ENCODE data around the gene RAPGEF6. TPM values are rescaled to one million over a fixed set of nuclear protein-coding genes. Genes with fewer than 3 reads are reported as not detected.
"Not testable (repeated sequence)": the region's sequence is repeated elsewhere in the genome, so short reads cannot be mapped to it uniquely, and the experiment has no call there.

RAPGEF6 gene
- total RNA-seq, 2 experiments from 2014 or later: 34.5 to 37.3 TPM

DNA sequence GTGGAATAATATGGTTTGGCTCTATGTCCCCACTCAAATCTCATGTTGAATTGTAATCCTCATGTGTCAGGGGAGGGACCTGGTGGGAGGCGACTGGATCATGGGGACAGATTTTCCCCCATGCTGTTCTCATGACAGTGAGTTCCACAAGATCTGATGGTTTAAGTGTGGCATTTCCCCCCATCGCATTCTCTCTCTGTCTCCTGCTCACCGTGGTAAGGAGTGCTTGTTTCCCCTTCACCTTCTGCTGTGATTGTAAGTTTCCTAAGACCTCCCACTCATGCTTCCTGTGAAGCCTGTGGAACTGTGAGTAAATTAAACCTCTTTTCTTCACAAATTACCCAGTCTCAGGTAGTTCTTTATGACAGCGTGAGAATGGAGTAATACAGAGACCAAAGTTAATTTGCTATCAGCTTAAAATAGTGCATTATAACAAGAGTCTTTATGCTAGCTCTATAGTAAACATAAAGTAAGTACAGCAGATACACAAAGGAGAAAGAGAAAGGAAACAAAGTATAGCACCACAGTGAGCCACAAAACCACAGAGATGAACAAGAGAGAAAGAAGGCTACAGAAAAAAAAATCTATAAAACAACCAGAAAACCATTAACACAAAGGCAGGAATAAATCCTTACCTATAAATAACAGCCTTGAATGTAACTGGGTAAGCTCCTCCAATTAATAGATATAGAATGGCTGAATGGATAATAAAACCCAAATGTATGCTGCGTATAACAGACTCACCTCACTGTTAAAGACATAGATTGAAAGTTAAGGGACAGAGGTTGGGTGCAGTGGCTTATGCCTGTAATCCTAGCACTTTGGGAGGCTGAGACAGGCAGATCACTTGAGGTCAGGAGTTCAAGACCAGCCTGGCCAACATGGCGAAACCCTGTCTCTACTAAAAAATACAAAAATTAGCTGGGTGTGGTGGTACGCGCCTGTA lies 39.7 kb downstream of the RAPGEF6 start:
- DNase-seq: peak; percentile 37
- Mint-ChIP-seq H3K4me3 (peak overlapping the region; percentile 48), H3K36me3 (ENCODE audit: low read depth) (peaks cover 18% of the 10 kb centered on the region), H3K27me3 (ENCODE audit: low read depth) (no peaks in the 10 kb centered on the region), H3K9me3 (peaks cover 5% of the 10 kb centered on the region), H3K4me1 (ENCODE audit: low read depth) (peaks cover 54% of the 10 kb centered on the region), H3K27ac (peak overlapping the region; percentile 75)
- CTCF ChIA-PET: interaction anchor here (0.6 to 1.7 kb wide), 3 partner anchors 48 to 412 kb away, joined by 3 to 4 read pairs (median 3); no protein-coding TSS in a partner anchor
- intact Hi-C loops (cut with micrococcal nuclease): loop anchor here (1.0 kb wide), 3 partner anchors 40 to 425 kb away; partner anchors contain the start of genes FNIP1 and RAPGEF6

DNA sequence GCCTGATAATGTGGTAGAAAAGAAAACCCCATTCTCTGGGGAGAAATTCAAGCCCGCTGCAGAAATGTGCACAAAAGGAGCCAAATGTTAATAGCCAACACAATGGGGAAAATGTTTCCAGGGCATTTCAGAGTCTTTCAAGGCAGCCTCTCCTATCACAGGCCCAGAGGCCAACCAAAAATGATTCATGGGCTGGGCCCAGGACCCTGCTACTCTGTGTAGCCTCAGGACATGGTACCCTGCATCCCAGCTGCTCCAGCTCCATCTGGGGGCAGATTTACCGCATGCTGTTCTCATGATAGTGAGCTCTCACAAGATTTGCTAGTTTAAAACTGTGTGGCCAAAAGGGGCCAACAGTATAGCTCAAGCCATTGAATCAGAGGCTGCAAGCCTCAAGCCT lies 41.1 kb downstream of the RAPGEF6 start:
- H3K9me3 Mint-ChIP-seq: peaks cover 5% of the 10 kb centered on the region
- no peak overlapping the region for H3K4me3 Mint-ChIP-seq
- DNase-seq: no peak
- CTCF ChIA-PET: no interaction called here
- H3K27ac Mint-ChIP-seq: no peak overlapping the region
- no peaks in the 10 kb centered on the region for H3K27me3 Mint-ChIP-seq (ENCODE audit: low read depth)
- H3K4me1 Mint-ChIP-seq (ENCODE audit: low read depth): peaks cover 52% of the 10 kb centered on the region
- intact Hi-C loops (cut with micrococcal nuclease): no loop called here
- H3K36me3 Mint-ChIP-seq (ENCODE audit: low read depth): peaks cover 15% of the 10 kb centered on the region

DNA sequence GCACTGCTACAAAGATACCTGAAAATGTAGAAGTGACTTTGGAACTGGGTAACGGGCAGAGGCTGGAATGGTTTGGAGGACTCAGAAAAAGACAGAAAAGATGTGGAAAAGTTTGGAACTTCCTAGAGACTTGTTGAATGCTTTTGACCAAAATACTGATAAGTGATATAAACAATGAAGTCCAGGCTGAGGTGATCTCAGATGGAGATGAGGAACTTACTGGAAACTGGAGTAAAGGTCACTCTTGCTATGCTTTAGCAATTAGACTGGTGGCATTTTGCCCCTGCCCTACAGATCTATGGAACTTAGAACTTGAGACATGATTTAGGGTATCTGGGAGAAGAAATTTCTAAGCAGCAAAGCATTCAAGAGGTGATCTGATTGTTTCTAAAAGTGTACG lies 41.6 kb downstream of the RAPGEF6 start:
- H3K4me3 Mint-ChIP-seq; DNase-seq; H3K9me3 Mint-ChIP-seq; H3K27me3 Mint-ChIP-seq (ENCODE audit: low read depth); intact Hi-C loops (cut with micrococcal nuclease); H3K27ac Mint-ChIP-seq: not testable (repeated sequence)
- CTCF ChIA-PET: interaction anchor here (9.9 kb wide), 1 partner anchor 415 kb away, joined by 130 read pairs; the partner anchor contains the start of gene ACSL6
- Mint-ChIP-seq H3K36me3 (ENCODE audit: low read depth) (peaks cover 15% of the 10 kb centered on the region), H3K4me1 (ENCODE audit: low read depth) (peaks cover 49% of the 10 kb centered on the region)

DNA sequence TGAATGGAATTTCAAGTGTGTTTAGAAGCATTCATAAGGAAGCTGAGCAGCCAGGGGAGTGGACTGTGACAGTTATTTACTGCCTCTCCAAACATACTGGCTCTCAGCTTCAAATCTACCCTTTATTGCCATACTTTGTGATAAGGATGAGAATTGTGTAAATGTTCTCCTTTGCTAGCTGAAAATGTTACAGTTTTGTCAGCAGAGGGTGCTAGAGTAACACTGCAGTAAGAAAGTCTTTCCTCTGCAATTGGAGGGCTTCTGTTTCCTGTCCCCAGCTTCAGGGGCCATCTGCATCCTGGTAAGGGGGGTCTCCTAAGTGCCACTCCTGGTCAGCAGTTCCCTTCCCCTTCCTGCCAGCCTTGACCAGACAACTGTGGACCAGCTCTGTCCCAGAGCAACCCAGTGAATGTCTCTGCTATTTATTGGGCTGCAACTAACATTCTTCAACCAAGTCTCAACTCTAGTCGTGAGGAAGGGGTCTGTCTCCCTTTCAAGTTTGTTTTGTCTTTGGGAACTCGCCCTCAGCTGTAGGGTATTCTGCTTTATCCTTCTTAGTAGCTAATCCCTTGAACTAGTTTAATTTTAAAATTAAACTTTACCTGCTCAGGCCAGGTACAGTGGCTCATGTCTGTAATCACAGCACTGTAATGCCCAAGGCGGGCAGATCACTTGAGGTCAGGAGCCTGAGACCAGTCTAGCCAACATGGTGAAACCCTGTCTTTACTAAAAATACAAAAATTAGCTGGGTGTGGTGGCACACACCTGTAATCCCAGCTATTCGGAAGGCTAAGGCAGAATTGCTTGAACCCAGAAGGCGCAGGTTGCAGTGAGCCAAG lies 45.3 kb downstream of the RAPGEF6 start:
- Mint-ChIP-seq H3K4me1 (ENCODE audit: low read depth) (peaks cover 42% of the 10 kb centered on the region), H3K36me3 (ENCODE audit: low read depth) (peaks cover 18% of the 10 kb centered on the region), H3K27me3 (ENCODE audit: low read depth) (no peaks in the 10 kb centered on the region), H3K4me3 (no peak overlapping the region), H3K9me3 (peaks cover 1% of the 10 kb centered on the region), H3K27ac (peak overlapping the region; percentile 58)
- no peak for DNase-seq
- intact Hi-C loops (cut with micrococcal nuclease): loop anchor here (1.0 to 5.0 kb wide), 8 partner anchors 46 to 474 kb away; partner anchors contain the start of genes FNIP1 and RAPGEF6
- CTCF ChIA-PET: interaction anchor here (0.6 to 9.9 kb wide), 54 partner anchors 9 to 557 kb away, joined by 3 to 130 read pairs (median 5); partner anchors contain the start of genes ACSL6 and IL3

DNA sequence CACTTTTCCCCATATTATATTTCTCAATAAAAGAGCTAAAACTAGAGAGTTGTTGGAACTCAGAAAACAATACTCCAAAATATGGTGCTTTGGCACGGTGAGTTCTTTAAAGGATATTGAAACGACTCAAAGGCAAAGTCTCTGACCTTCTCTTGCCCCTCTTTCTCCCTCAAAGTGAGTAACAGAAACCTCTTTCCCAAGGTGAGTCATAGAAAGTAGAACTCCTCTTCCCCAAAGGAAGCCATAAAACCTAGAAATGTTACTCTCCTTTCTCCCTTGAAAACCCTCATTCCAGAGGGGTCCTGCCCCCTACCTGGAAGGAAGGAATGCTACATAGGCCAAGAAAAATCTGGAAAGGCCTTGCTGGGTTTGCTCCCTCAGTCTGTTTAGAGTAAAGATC lies 47.5 kb downstream of the RAPGEF6 start:
- intact Hi-C loops (cut with micrococcal nuclease): loop anchor here (5.0 kb wide), 1 partner anchor 265 kb away; no protein-coding TSS in a partner anchor
- Mint-ChIP-seq H3K36me3 (ENCODE audit: low read depth) (peaks cover 11% of the 10 kb centered on the region), H3K27ac (no peak overlapping the region), H3K9me3 (no peaks in the 10 kb centered on the region), H3K4me1 (ENCODE audit: low read depth) (peaks cover 40% of the 10 kb centered on the region), H3K27me3 (ENCODE audit: low read depth) (no peaks in the 10 kb centered on the region), H3K4me3 (no peak overlapping the region)
- CTCF ChIA-PET: interaction anchor here (1.2 to 9.9 kb wide), 3 partner anchors 21 to 420 kb away, joined by 5 to 130 read pairs (median 32); partner anchors contain the start of gene ACSL6
- no peak for DNase-seq

DNA sequence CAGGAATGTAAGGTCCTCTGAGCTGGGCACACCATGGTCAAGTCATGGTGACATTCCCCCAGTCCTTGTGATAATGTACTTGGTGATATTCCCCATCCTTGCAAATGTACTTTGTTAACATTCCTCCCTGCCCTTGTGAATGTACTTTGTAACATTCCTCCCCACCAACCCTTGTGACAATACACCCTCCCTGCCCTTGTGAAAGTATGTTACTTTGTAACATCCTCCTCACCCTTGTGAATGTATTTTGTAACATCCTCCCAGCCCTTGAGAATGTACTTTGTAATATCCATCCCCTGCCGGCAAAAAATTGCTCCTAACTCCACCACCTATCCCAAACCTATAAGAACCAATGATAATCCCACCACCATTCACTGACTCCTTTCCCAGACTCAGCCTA lies 53.3 kb downstream of the RAPGEF6 start:
- peaks cover 47% of the 10 kb centered on the region for H3K4me1 Mint-ChIP-seq (ENCODE audit: low read depth)
- peaks cover 31% of the 10 kb centered on the region for H3K36me3 Mint-ChIP-seq (ENCODE audit: low read depth)
- DNase-seq: no peak
- H3K27ac Mint-ChIP-seq: no peak overlapping the region
- no peaks in the 10 kb centered on the region for H3K27me3 Mint-ChIP-seq (ENCODE audit: low read depth)
- CTCF ChIA-PET: no interaction called here
- no peak overlapping the region for H3K4me3 Mint-ChIP-seq
- intact Hi-C loops (cut with micrococcal nuclease): no loop called here
- no peaks in the 10 kb centered on the region for H3K9me3 Mint-ChIP-seq

DNA sequence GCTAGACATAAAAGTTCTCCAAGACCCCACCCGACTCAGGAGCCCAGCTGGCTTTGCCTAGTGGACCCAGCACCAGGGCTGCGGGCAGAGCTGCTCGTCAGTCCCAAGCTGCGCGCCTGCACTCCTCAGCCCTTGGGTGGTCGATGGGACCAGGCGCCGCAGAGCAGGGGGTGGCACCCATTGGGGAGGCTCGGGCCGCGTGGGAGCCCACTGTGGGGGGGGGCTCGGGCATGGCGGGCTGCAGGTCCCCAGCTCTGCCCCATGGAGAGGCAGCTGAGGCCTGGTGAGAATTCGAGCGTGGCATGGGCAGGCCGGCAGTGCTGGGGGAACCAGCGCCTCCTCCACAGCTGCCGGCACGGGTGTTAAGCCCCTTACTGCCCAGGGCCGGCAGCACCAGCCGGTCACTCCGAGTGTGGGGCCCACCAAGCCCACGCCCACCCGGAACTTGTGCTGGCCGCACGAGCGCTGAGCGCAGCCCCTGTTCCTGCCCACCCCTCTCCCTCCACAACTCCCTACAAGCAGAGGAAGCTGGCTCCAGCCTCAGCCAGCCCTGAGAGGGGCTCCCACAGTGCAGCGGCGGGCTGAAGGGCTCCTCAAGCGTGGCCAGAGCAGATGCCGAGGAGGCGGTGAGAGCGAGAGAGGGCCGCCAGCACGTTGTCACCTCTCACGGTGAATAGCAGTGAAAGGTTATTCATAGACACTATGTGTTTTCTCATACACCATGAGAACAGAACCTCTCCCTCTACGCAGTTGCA lies 54.9 kb downstream of the RAPGEF6 start:
- H3K4me3 Mint-ChIP-seq: no peak overlapping the region
- intact Hi-C loops (cut with micrococcal nuclease): no loop called here
- DNase-seq: no peak
- peaks cover 28% of the 10 kb centered on the region for H3K36me3 Mint-ChIP-seq (ENCODE audit: low read depth)
- H3K9me3 Mint-ChIP-seq: no peaks in the 10 kb centered on the region
- H3K4me1 Mint-ChIP-seq (ENCODE audit: low read depth): peaks cover 40% of the 10 kb centered on the region
- H3K27me3 Mint-ChIP-seq (ENCODE audit: low read depth): no peaks in the 10 kb centered on the region
- CTCF ChIA-PET: interaction anchor here (1.2 to 3.1 kb wide), 3 partner anchors 9 to 157 kb away, joined by 3 to 13 read pairs (median 5); no protein-coding TSS in a partner anchor
- H3K27ac Mint-ChIP-seq: no peak overlapping the region

DNA sequence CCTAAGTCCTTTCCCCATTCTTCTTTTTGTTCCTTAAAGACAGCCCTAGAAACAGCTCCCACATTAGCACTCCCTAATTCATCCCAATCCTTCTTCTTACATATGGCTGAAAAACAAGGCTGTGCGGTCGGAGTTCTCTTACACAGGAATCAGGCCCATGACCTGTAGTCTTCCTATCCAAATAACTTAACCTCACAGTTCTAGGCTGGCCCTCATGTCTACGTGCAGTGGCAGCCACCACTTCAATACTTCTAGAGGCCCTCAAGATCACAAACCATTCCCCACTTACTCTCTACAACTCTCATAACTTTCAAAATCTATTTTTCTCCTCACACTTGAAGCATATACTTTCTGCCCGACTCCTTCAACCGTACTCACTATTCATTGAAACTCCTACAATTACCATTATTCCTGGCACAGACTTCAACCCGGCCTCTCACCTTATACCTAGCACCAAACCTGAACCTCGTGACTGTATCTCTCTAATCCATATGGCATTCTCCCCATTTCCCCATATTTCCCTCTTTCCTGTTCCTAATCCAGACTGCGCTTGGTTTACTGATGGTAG lies 59.3 kb downstream of the RAPGEF6 start:
- no peak overlapping the region for H3K4me3 Mint-ChIP-seq
- CTCF ChIA-PET: no interaction called here
- H3K9me3 Mint-ChIP-seq: peaks cover 16% of the 10 kb centered on the region
- H3K27me3 Mint-ChIP-seq (ENCODE audit: low read depth): no peaks in the 10 kb centered on the region
- peaks cover 22% of the 10 kb centered on the region for H3K4me1 Mint-ChIP-seq (ENCODE audit: low read depth)
- intact Hi-C loops (cut with micrococcal nuclease): no loop called here
- no peak for DNase-seq
- H3K27ac Mint-ChIP-seq: no peak overlapping the region
- peaks cover 38% of the 10 kb centered on the region for H3K36me3 Mint-ChIP-seq (ENCODE audit: low read depth)

DNA sequence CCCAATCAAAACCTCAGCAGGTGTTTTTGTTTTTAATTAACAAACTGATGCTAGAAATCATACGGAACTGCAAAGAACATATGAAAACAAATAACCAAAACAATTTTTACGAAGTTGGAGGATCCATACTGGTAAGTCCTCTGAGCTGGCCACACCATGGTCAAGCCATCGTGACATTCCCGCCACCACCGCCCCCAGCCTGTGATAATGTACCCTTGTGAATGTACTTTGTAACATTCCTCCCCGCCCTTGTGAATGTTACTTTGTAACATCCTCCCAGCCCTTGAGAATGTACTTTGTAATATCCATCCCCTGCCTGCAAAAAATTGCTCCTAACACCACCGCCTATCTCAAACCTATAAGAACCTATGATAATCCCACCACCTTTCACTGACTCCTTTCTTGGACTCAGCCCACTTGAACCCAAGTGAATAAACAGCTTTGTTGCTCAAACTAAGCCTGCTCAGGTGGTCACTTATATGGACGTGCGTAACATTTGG lies 63.3 kb downstream of the RAPGEF6 start:
- intact Hi-C loops (cut with micrococcal nuclease): no loop called here

DNA sequence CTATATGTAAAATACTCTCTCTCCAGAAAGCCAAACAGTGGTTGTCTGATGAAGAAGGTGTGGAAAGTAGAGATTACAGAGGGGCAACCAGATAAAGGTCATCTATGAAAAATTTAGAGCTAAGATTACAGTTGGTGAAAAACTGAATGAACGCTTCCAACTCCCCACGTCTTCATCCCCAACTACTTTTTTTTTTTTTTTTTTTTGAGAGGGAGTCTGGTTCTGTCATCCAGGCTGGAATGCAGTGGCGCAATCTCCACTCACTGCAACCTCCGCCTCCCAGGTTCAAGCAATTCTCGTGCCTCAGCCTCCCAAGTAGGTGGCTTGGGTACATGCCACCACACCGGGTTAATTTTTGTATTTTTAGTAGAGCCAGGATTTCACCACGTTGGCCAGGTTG lies 64.3 kb downstream of the RAPGEF6 start:
- intact Hi-C loops (cut with micrococcal nuclease): no loop called here
- CTCF ChIA-PET: interaction anchor here (0.7 to 0.9 kb wide), 2 partner anchors 18 to 462 kb away, joined by 3 read pairs; no protein-coding TSS in a partner anchor
- peaks cover 16% of the 10 kb centered on the region for H3K9me3 Mint-ChIP-seq
- no peak for DNase-seq
- H3K27me3 Mint-ChIP-seq (ENCODE audit: low read depth): no peaks in the 10 kb centered on the region
- H3K36me3 Mint-ChIP-seq (ENCODE audit: low read depth): peaks cover 21% of the 10 kb centered on the region
- no peak overlapping the region for H3K27ac Mint-ChIP-seq
- H3K4me1 Mint-ChIP-seq (ENCODE audit: low read depth): peaks cover 39% of the 10 kb centered on the region
- H3K4me3 Mint-ChIP-seq: no peak overlapping the region

More for the DNA sequence above, 63.3 kb downstream of the RAPGEF6 start:
- Mint-ChIP-seq H3K36me3 (ENCODE audit: low read depth) (peaks cover 21% of the 10 kb centered on the region), H3K4me3 (no peak overlapping the region), H3K9me3 (peaks cover 16% of the 10 kb centered on the region), H3K4me1 (ENCODE audit: low read depth) (peaks cover 33% of the 10 kb centered on the region), H3K27me3 (ENCODE audit: low read depth) (no peaks in the 10 kb centered on the region), H3K27ac (no peak overlapping the region)
- CTCF ChIA-PET: no interaction called here
- no peak for DNase-seq

DNA sequence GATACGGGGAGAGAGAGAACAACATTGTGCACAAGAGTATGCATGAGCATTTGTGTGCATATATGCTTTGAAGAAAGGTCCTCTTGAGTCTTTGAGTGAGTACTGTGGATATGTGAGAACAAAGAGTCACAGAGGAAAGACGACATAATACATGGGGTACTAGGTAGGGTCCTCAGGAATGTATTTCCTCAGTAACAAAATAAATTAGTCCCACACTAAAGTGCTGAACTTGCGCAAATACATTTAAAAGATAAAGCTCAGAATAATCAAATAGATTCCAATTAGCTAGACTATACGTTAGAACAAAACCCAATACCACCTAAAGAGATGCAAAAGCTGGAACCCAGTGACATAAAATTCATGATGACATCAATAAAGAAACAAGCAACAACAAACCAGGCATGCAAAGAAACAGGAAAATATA lies 70.8 kb downstream of the RAPGEF6 start:
- Mint-ChIP-seq H3K4me1 (ENCODE audit: low read depth) (peaks cover 67% of the 10 kb centered on the region), H3K36me3 (ENCODE audit: low read depth) (peaks cover 17% of the 10 kb centered on the region), H3K9me3 (no peaks in the 10 kb centered on the region), H3K4me3 (no peak overlapping the region), H3K27ac (no peak overlapping the region), H3K27me3 (ENCODE audit: low read depth) (no peaks in the 10 kb centered on the region)
- intact Hi-C loops (cut with micrococcal nuclease): no loop called here
- no peak for DNase-seq
- CTCF ChIA-PET: interaction anchor here (0.6 to 1.3 kb wide), 5 partner anchors 26 to 141 kb away, joined by 3 to 5 read pairs (median 4); no protein-coding TSS in a partner anchor
